H1 (cell line): ENCODE data around the gene IP6K3. TPM values are rescaled to one million over a fixed set of nuclear protein-coding genes. Genes with fewer than 3 reads are reported as not detected.

Experiments
- CTCF ChIA-PET: fragments of 300-600 bp; sonication (Branson Sonifier 250); formaldehyde crosslinking; loops from one replicate; lab custom pipeline; 2021; ENCODE audit not compliant: partially characterized antibody; lab: Charles Lee
- POLR2A ChIA-PET: fragments of 300-600 bp; sonication (Branson Sonifier 250); formaldehyde crosslinking; loops from one replicate; lab custom pipeline; 2021; ENCODE audit warnings: inconsistent platforms; ENCODE audit not compliant: partially characterized antibody; lab: Charles Lee
- DNase-seq, 2 experiments: peaks; one replicate each; pipeline versions ENCODE4 v3.0.0 to v3.0.0-alpha.2; 2010 to 2022; ENCODE audit warnings: low spot score in 2 of 2, low read depth in 1 of 2, mixed read lengths in 1 of 2
- FAIRE-seq: peaks from 2 replicates; lab custom pipeline; 2011; peaks lifted over from hg19 to GRCh38; lab: Jason Lieb, UNC
- H2AFZ ChIP-seq: 2 replicates; pipeline ENCODE4 v1.8.1; 2012; ENCODE audit warnings: low read length, inconsistent platforms
- H2AK5ac ChIP-seq: 2 replicates; pipeline ENCODE4 v1.6.1; 2013; ENCODE audit warnings: low read depth, low read length
- H2BK120ac ChIP-seq: replicated peaks from 2 replicates; pipeline ENCODE3; 2013; ENCODE audit warnings: low read depth, low read length, inconsistent platforms
- H2BK12ac ChIP-seq: 2 replicates; pipeline ENCODE4 v1.6.1; 2013; ENCODE audit warnings: low read depth, low read length
- H2BK15ac ChIP-seq: 2 replicates; pipeline ENCODE4 v1.6.1; 2013; ENCODE audit warnings: low read length
- H2BK20ac ChIP-seq: 2 replicates; pipeline ENCODE4 v1.6.1; 2013; ENCODE audit warnings: low read length
- H2BK5ac ChIP-seq: 2 replicates; pipeline ENCODE4 v1.6.1; 2013; ENCODE audit warnings: low read depth, low read length
- H3K14ac ChIP-seq: 2 replicates; pipeline ENCODE4 v1.6.1; 2013; ENCODE audit warnings: inconsistent platforms; ENCODE audit not compliant: insufficient read length
- H3K18ac ChIP-seq: 2 replicates; pipeline ENCODE4 v1.6.1; 2013; ENCODE audit warnings: low read length; ENCODE audit errors: extremely low read depth
- H3K23ac ChIP-seq: 2 replicates; pipeline ENCODE4 v1.6.1; 2013; ENCODE audit warnings: inconsistent platforms; ENCODE audit not compliant: insufficient read length
- H3K23me2 ChIP-seq: 2 replicates; pipeline ENCODE4 v1.6.1; 2013; ENCODE audit warnings: low read depth, low read length
- H3K27ac ChIP-seq: 2 replicates; pipeline ENCODE4 v1.6.1; 2011; ENCODE audit warnings: low read depth, low read length, inconsistent platforms
- H3K27me3 ChIP-seq, 4 experiments: replicated peaks in 1 of 4; 1 replicate in 1 of 4; 2 replicates in 3 of 4; pipeline versions ENCODE4 v1.6.1 to v1.8.1; 2011 to 2013; ENCODE audit warnings: low read length in 3 of 4, mild to moderate bottlenecking in 3 of 4, inconsistent platforms in 2 of 4, mixed read lengths in 2 of 4, moderate library complexity in 1 of 4; ENCODE audit not compliant: control insufficient read depth in 3 of 4, insufficient read depth in 3 of 4; ENCODE audit errors: extremely low read depth in 1 of 4
- H3K36me3 ChIP-seq, 4 experiments: 2 replicates each; pipeline versions ENCODE4 v1.6.1 to v1.8.1; 2011 to 2013; ENCODE audit warnings: mild to moderate bottlenecking in 4 of 4, low read length in 3 of 4, moderate library complexity in 2 of 4, control low read depth in 1 of 4, inconsistent platforms in 1 of 4; ENCODE audit not compliant: insufficient read depth in 4 of 4, control insufficient read depth in 2 of 4
- H3K4ac ChIP-seq: replicated peaks from 2 replicates; pipeline ENCODE3; 2013; ENCODE audit warnings: low read length, low read depth, mixed read lengths, inconsistent platforms; ENCODE audit not compliant: insufficient read length
- H3K4me1 ChIP-seq, 4 experiments: replicated peaks in 1 of 4; 1 replicate in 1 of 4; 2 replicates in 3 of 4; pipeline versions ENCODE4 v1.6.1 to v1.8.1; 2011 to 2013; ENCODE audit warnings: low read length in 3 of 4, inconsistent platforms in 2 of 4, mixed read lengths in 1 of 4; ENCODE audit not compliant: insufficient read depth in 4 of 4, control insufficient read depth in 3 of 4
- H3K4me2 ChIP-seq, 2 experiments: 2 replicates each; pipeline versions ENCODE4 v1.6.1 to v1.8.1; 2011 to 2013; ENCODE audit warnings: low read depth in 2 of 2, low read length in 2 of 2, control low read depth in 1 of 2, inconsistent platforms in 1 of 2, mild to moderate bottlenecking in 1 of 2; ENCODE audit not compliant: insufficient read depth in 1 of 2
- H3K4me3 ChIP-seq, 4 experiments: fragments of 200-600, 300-600 bp in 1 of 4; sonication (generic), shearing (Covaris generic), sonication (Bioruptor Twin) in 1 of 4; 2 replicates each; pipeline versions ENCODE4 v1.5.1 to v1.8.1; 2011 to 2016; ENCODE audit warnings: low read length in 4 of 4, low read depth in 3 of 4, control low read depth in 2 of 4, inconsistent platforms in 2 of 4, mild to moderate bottlenecking in 2 of 4, mixed read lengths in 1 of 4, moderate library complexity in 1 of 4; ENCODE audit not compliant: insufficient read depth in 2 of 4; ENCODE audit errors: extremely low read depth in 1 of 4
- H3K56ac ChIP-seq: replicated peaks from 2 replicates; pipeline ENCODE3; 2013; ENCODE audit warnings: low read depth, mild to moderate bottlenecking, mixed read lengths, low read length, inconsistent platforms; ENCODE audit not compliant: insufficient read length
- H3K79me1 ChIP-seq: 2 replicates; pipeline ENCODE4 v1.6.1; 2013; ENCODE audit warnings: low read depth, low read length, control low read depth
- H3K79me2 ChIP-seq, 2 experiments: 2 replicates each; pipeline versions ENCODE4 v1.6.1 to v1.8.1; 2012 to 2013; ENCODE audit warnings: low read length in 2 of 2, mild to moderate bottlenecking in 2 of 2, inconsistent platforms in 1 of 2; ENCODE audit not compliant: insufficient read depth in 2 of 2, control insufficient read depth in 1 of 2
- H3K9ac ChIP-seq, 4 experiments: replicated peaks in 1 of 4; 1 replicate in 1 of 4; 2 replicates in 3 of 4; pipeline versions ENCODE4 v1.6.1 to v1.8.1; 2011 to 2013; ENCODE audit warnings: low read depth in 3 of 4, low read length in 3 of 4, control low read depth in 2 of 4, mild to moderate bottlenecking in 2 of 4, moderate library complexity in 2 of 4, inconsistent platforms in 1 of 4; ENCODE audit errors: extremely low read depth in 1 of 4
- H3K9me3 ChIP-seq, 2 experiments: 2 replicates each; pipeline versions ENCODE4 v1.6.1 to v1.8.1; 2012 to 2013; ENCODE audit warnings: mild to moderate bottlenecking in 2 of 2, moderate library complexity in 2 of 2, control low read depth in 1 of 2, inconsistent platforms in 1 of 2, low read depth in 1 of 2, low read length in 1 of 2, mixed read lengths in 1 of 2; ENCODE audit not compliant: insufficient read depth in 2 of 2
- H4K20me1 ChIP-seq, 2 experiments: replicated peaks in 1 of 2; 2 replicates each; pipeline versions ENCODE3 to v1.8.1; 2011 to 2013; ENCODE audit warnings: inconsistent platforms in 2 of 2, low read length in 2 of 2, mild to moderate bottlenecking in 1 of 2; ENCODE audit not compliant: insufficient read depth in 2 of 2, control insufficient read depth in 1 of 2
- H4K5ac ChIP-seq: 2 replicates; pipeline ENCODE4 v1.6.1; 2013; ENCODE audit warnings: low read length, low read depth, mixed read lengths, inconsistent platforms; ENCODE audit not compliant: insufficient read length
- H4K8ac ChIP-seq: 2 replicates; pipeline ENCODE4 v1.8.0; 2013; ENCODE audit warnings: mild to moderate bottlenecking, moderate library complexity, low read length, inconsistent platforms; ENCODE audit not compliant: insufficient read depth; ENCODE audit errors: extremely low read depth
- H4K91ac ChIP-seq: replicated peaks from 2 replicates; pipeline ENCODE3; 2013; ENCODE audit warnings: low read length, mixed read lengths, inconsistent platforms; ENCODE audit not compliant: insufficient read length
- ATF2 ChIP-seq: IDR thresholded peaks from 2 replicates; pipeline ENCODE4 v1.6.1; 2012; ENCODE audit warnings: low read length, inconsistent platforms
- CEBPB ChIP-seq: IDR thresholded peaks from 2 replicates; pipeline ENCODE4 v1.6.1; 2012; ENCODE audit warnings: low read depth, low read length
- MAX ChIP-seq: IDR thresholded peaks from 2 replicates; pipeline ENCODE4 v1.6.1; 2012; ENCODE audit warnings: inconsistent platforms
- RFX5 ChIP-seq: IDR thresholded peaks from 2 replicates; pipeline ENCODE4 v1.6.1; 2011; ENCODE audit warnings: low read depth, low read length, improper control_type of control experiment, borderline replicate concordance
- SIRT6 ChIP-seq: IDR thresholded peaks from one replicate; pipeline ENCODE4 v1.7.1; 2012; ENCODE audit warnings: low read length, inconsistent platforms
- WGBS, 2 experiments: shearing (Covaris generic) in 1 of 2; methylation state at CpG; one replicate each; pipeline versions ENCODE4 v1.1.6 to v1.1.7; 2013 to 2015; ENCODE audit warnings: low lambda C conversion rate in 2 of 2, mixed read lengths in 2 of 2, inconsistent platforms in 1 of 2, low coverage in 1 of 2, missing lambda C conversion rate in 1 of 2; ENCODE audit not compliant: insufficient replicate concordance in 2 of 2, insufficient coverage in 1 of 2, insufficient read length in 1 of 2; ENCODE audit errors: extremely low coverage in 1 of 2, missing lambda C conversion rate in 1 of 2; 5-methylcytosine and 5-hydroxymethylcytosine counted together
- polyA plus RNA-seq, 7 experiments: library from polyadenylated mRNA; depleted of rRNA in 3 of 7; stranded (reverse) in 5 of 7; unstranded in 2 of 7; fragments of >200 nt in 5 of 7; fragments of 200-250 nt in 2 of 7; gene quantifications; 1 replicate in 5 of 7; 2 replicates in 1 of 7; 4 replicates in 1 of 7; pipeline versions ENCODE4 v1.2.1 to v1.2.3, GENCODE V29; 2011 to 2013; ENCODE audit warnings: missing spikeins in 2 of 7, mixed read lengths in 2 of 7
- total RNA-seq: library from RNA; stranded (reverse); fragmentation: NEBNext Ultra II Directional; extraction: Animal tissue kit (Norgen Biotek cat#: 25700); gene quantifications from 2 replicates; pipeline ENCODE4 v1.2.1, GENCODE V29; 2021

The IP6K3 gene
- total and polyA plus RNA-seq, 2 of the 8 experiments (the other 6 are each of a cell fraction or from before 2014, with no cell fraction given), result 0.22 to 0.73 TPM

DNA sequence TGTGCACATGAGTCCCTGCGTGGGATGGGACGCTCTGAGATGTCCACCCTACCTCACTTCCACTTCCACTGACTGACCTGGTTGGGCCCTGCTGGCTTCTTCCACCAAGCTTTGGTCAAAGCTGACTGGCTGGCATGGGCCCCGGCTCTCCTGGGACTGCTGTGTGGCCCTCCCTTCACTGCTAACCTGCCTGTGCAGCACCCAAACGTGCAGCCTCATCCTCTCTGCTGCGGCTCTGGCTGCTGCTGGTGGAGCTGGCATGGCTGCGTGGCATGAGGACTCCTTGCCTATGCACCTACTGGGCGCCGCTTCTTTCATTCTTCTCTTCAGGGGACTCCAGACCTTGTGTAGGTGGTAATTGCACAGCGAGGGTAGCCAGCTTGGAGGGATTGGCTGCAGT, 18.7 kb upstream of the IP6K3 start:
- no peak overlapping the region for H4K5ac ChIP-seq
- POLR2A ChIA-PET, result interaction anchor here (1.1 to 9.3 kb wide), 2 partner anchors 10 to 15 kb away, joined by 4 to 101 read pairs; no protein-coding TSS in a partner anchor
- H3K23ac ChIP-seq, result no peak overlapping the region
- no peak overlapping the region for H2AK5ac ChIP-seq
- H2BK12ac ChIP-seq, result no peak overlapping the region
- H2AFZ ChIP-seq, result no peak overlapping the region
- H3K4me2 ChIP-seq, result no peak overlapping the region
- no peaks in the 10 kb centered on the region for H3K36me3 ChIP-seq
- DNase-seq, result no peak
- H4K8ac ChIP-seq, result no peak overlapping the region; the same call in 1 of the 2 replicates
- no peak overlapping the region for H3K56ac ChIP-seq
- WGBS, 2 experiments, result 90% methylated on average over 9 of the region's 9 CpGs; no CpG with 5 or more reads in 1 of the 2 experiments
- H3K9me3 ChIP-seq, result no peaks in the 10 kb centered on the region
- no peak overlapping the region for H3K9ac ChIP-seq
- H3K18ac ChIP-seq, result no peak overlapping the region
- H3K4me1 ChIP-seq, result peaks cover under 1 to 11% (median 3%) of the 10 kb centered on the region in 4 experiments
- H3K4me3 ChIP-seq, result no peak overlapping the region
- H2BK15ac ChIP-seq, result peak overlapping the region; percentile 46; the same call in 1 of the 2 replicates
- no peaks in the 10 kb centered on the region for H4K20me1 ChIP-seq
- no peak overlapping the region for H3K14ac ChIP-seq
- H3K27ac ChIP-seq, result no peak overlapping the region
- no peaks in the 10 kb centered on the region for H3K79me1 ChIP-seq
- H2BK5ac ChIP-seq, result no peak overlapping the region
- H2BK20ac ChIP-seq, result no peak overlapping the region
- no peak overlapping the region for H4K91ac ChIP-seq
- H3K79me2 ChIP-seq, result no peaks in the 10 kb centered on the region
- TF ChIP-seq RFX5 (no peak), SIRT6 (no peak), CEBPB (no peak), ATF2 (no peak), MAX (no peak)
- TF ChIP-seq, all 59 proteins: peak for 0
- H3K23me2 ChIP-seq, result no peaks in the 10 kb centered on the region
- CTCF ChIA-PET, result interaction anchor here (1.5 to 9.8 kb wide), 5 partner anchors 10 to 193 kb away, joined by 3 to 157 read pairs (median 97); partner anchors contain the start of gene IP6K3
- no peaks in the 10 kb centered on the region for H3K27me3 ChIP-seq
- FAIRE-seq, result no peak
- H2BK120ac ChIP-seq, result no peak overlapping the region
- no peak overlapping the region for H3K4ac ChIP-seq
